CD1c-positive myeloid dendritic cell (primary cell): ENCODE data around the gene CEP112.
"Not testable (repeated sequence)": the region's sequence is repeated elsewhere in the genome, so short reads cannot be mapped to it uniquely, and the experiment has no call there.

ENCODE experiments used
- DNase-seq: peaks from one replicate; pipeline ENCODE4 v3.0.0-alpha.2; 2016; ENCODE audit errors: extremely low spot score

The CEP112 gene

GRCh38 chr17:65733314-65733713, 458.6 kb downstream of the CEP112 start:
- DNase-seq, result no peak

DNA sequence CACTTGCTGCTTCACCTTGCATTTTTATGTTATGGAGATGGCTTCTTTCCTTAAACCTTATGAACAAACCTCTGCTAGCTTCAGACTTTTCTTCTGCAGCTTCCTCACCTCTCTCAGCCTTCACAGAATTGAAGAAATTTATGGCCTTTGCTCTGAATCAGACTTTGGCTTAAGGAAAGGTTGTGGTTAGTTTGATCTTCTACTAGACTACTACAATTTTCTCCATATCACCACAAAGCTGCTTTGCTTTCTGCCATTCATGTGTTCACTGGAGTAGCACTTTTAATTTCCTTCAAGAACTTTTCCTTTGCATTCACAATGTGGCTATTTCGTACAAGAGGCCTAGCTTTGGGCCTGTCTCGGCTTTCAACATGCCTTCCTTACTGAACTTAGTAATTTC, 459.3 kb downstream of the CEP112 start:
- not testable (repeated sequence) for DNase-seq

DNA sequence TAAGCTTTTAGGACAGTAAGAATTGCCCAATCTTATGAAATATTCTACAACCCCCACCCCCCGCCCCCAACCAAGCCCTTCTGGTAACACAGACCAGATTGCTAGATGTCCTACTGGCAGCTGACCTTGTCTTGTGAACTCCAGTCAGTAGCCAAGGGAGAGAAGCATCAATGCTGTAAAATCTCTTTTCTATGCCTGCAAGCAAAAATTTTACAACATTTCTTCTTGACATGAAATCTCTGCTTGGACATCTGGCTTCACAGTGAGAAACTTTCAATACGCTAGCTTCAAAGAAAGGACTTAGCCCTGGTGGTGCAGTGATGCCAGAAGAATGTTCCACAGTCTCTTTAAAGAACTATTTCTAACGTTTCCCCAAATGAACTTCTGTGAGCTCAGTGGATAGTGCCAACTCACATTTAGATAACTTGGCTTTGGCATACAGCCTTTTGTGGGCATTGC, 461.2 kb downstream of the CEP112 start:
- DNase-seq, result no peak

GRCh38 chr17:65729207-65729606, 462.7 kb downstream of the CEP112 start:
- no peak for DNase-seq

DNA sequence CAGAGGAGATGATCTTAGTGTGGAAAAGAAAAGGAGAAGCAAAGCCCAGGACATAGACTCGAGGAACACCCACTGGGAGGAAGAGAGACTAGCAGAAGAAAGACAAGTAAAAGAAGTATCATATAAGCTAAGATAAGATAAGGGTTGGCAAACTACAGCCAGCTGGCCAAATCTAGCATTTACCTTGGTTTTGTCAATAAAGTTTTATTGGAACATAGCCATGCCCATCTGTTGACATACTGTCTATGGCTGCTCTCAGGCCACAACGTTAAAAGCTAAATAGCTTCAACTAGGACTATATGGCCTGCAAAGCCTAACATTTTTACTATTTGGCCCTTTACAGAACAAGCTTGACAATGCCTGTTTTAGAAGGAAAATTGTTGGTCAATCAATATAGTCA, 464.1 kb downstream of the CEP112 start:
- DNase-seq, result no peak

DNA sequence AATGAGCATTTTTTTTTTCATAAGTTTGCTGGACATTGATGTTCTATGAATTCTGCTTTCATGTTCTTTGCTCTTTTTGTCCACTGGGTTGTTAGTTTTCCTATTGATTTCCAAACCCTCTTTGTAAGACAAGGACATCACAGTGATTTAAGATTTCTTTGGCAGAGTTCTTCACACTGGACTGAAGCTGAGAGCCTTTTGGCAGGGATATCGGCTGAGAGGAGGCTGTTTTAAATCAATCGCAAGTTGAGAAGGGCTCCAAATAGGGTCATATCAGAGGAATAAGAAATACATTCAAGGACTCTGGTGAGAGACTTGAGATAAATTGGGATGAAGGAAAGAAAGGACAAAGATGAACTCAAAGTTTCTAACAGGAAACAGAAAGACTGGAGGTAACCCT, 464.7 kb downstream of the CEP112 start:
- no peak for DNase-seq

DNA sequence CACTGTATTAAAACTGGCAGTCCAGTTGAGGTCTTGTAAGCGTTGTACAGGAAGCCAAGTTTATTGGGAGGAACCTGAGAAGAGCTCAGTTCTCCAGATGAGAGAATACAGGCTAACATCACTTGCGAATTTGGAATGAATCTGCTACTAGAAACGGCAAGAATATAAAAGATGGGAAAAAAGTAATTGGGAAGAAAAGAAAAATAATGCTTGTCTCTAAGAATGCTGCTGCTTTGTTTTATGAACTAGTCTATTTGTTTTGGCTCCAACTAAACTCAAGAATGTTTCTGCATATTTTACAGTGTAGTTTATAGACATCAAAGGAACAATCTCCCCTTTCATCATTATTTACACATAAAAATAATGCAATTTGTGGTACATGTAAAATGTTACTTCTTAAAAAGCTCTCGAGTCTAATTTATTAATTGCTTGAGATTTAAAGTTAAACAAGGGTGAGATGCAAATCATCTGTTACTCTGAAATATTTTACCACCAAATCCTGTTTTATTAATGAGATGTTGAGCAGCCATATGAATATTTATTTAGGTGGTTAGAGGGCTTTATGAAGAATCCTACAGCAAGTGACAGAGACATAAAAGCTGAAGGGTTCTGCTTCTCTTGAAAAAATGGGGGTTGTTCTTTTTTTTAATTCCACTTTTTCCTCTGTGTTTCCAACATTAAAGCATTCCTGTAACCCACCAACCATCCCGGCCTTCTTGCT, 468.3 kb downstream of the CEP112 start:
- no peak for DNase-seq

GRCh38 chr17:65718601-65719000, 473.3 kb downstream of the CEP112 start:
- no peak for DNase-seq

- DNase-seq, result no peak
Measured at GRCh38 chr17:65712383-65713267, 479.3 kb downstream of the CEP112 start.

- no peak for DNase-seq
Measured at GRCh38 chr17:65711671-65712276, 480.2 kb downstream of the CEP112 start.

GRCh38 chr17:65707780-65708179, 484.2 kb downstream of the CEP112 start:
- DNase-seq, result no peak

- no peak for DNase-seq
Measured at GRCh38 chr17:65704731-65705130, 487.2 kb downstream of the CEP112 start.

DNA sequence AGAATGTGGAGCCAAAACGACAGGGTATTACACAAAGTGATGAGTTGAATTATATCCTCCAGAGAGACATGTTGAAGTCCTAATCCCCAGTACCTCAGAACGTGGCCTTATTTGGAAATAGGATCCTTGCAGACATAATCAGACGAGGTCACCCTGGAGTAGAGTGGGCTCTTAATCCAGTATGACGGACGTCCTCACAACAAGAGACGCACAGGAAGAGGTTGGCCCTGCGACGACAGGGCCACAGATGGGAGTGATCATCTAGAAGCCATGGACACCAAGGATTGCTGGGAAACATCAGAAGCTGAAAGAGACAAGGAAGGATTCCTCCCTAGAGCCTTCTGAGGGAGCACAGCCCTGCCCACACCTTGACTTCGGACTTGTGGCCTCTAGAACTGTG, 488.0 kb downstream of the CEP112 start:
- DNase-seq, result no peak

DNA sequence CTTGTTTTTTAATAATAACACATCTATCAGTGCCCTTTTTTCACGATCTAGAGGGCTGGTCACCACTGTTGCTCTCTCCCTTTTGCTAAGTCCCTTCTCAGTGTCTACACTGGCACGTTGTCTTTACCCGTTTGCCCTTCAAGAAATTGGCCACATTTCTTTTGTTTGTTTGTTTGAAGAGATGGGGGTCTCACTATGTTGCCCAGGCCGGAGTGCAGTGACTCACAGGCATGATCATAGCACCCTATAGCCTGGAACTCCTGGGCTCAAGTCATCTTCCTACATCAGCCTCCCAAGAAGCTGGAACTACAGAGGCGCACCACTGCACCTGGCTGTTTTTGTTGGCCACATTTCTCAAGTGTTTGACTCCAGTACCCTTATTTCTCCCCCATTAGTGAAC, 492.5 kb downstream of the CEP112 start:
- DNase-seq, result no peak

GRCh38 chr17:65698381-65699061, 493.4 kb downstream of the CEP112 start:
- DNase-seq, result no peak

GRCh38 chr17:65697661-65698060, 494.3 kb downstream of the CEP112 start:
- DNase-seq, result no peak

- no peak for DNase-seq
Measured at GRCh38 chr17:65696739-65697394, 495.1 kb downstream of the CEP112 start.

DNA sequence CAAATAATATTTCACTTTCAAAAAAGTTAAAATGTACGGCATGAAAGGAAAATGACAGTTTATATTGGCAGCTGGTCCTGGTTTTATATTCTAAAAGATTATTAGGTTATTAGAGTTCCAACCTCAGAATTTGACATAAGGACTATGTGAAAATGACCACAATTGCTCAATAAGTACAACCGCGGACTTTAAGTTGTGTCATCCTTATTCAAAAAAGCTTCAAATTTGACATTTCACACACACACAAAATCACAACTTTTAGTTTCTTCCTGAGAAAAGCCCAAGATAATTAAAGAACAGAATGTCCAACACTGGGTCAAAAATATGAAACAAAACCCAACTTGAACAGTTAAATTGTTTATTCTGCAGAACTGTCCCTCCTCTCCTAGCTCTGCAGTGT, 497.3 kb downstream of the CEP112 start:
- no peak for DNase-seq

DNA sequence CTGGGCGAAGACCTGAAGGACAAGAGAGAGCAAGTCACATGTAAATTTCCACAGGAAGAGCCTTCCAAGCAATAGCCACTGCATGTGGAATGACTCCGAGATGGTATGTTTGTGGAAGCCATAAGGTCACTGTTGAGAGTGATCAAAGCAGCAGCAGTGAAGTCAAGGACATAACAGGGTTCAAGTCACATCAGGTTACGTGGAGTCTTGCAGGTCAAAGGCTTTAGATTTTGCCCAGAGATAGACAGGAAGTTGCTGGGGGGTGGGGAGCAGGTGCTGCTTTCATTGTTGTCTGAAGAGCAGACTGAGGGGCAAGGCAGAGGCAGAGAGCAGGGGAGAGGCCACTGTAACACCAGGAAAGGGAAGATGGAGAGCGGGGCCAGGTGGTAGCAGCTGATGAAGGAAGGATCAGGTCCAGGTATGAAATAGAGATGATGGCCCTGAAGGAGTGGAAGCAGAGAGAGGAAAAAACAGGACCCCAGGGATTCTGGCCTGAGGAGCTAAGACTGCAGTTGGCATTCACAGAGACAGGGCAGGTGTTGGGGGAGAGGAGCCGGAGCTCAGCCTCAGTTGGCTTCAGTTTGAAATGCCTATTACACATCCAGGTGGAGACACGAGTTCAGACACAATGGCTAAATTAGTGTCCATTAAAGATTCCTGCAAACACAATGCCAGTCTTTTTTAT, 501.2 kb downstream of the CEP112 start:
- DNase-seq, result no peak

DNA sequence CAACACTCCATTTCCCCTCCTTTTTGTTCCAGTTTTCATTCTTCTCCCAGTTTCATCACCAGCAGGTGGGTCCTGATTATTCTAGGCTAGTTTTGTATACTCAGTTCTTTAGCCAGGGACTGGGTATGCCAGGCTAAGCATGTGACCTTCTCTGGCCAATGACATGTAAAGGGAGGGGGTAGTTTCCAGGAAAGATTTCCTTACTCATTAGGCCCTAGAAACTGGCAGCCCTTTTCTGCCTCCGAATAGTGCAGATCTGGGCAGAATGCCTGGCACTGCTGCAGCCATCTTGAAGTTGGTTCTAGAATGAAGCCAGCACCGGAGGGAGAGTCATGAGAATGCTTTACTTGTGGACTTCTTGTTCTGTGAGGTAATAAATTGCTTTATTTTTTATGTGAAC, 503.6 kb downstream of the CEP112 start:
- DNase-seq, result no peak

DNA sequence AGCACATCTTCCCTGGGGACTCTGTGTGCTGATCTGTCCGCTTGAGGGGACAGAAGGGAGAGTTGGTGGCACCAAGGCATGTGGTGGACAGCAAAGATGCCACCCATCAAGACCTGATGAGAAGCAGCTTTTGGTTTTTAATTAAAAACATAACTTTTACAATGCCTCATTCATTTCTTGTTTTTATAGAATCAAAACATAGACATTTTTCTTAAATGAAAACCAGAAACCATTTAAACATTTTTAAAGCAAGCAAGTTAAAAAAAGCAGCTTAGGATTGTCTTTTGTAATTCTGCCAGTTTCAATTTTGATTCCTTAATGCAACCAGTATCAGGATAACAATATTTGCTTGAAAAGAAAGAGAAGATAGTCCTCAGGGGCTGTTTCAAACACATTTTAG, 506.8 kb downstream of the CEP112 start:
- no peak for DNase-seq
